Measurements from ENCODE around the gene DSG2. TPM values are rescaled to one million over a fixed set of nuclear protein-coding genes. Genes with fewer than 3 reads are reported as not detected.

DSG2 gene
- total RNA-seq, 1 experiment from 2014 or later, result 12.1 TPM

DNA sequence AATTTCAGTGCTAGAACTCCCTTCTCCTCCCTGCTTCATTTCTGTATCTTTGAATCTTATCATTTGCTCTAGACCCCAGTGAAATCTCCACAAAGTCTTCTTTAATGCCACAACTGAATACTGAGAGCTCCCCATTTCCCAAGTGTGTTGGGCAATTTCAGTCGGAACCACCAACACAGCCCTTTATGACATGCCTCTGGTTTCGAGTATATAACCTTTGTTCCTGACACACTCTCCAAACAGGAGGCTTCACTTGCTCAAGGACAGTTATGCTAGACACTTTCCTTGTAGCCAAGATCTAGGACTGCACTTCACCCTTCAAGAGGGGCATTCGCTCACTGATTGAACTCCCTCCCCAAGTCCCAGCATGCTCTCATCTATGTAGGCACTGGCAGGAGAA lies 75.1 kb downstream of the DSG2 start:
- Histone ChIP-seq H3K4me3 (ENCODE audit: low read depth in 2 of 2, low read length in 2 of 2) (no peak overlapping the region), H3K36me3 (ENCODE audit: control insufficient read depth, insufficient read depth, low read length) (no peaks in the 10 kb centered on the region), H3K9me3 (ENCODE audit: control insufficient read depth, insufficient read depth, low read depth, low read length) (no peaks in the 10 kb centered on the region), H3K27me3 (ENCODE audit: control insufficient read depth, insufficient read depth, low read length) (no peaks in the 10 kb centered on the region), H3K27ac (ENCODE audit: low read length) (no peak overlapping the region), H3K4me1 (ENCODE audit: control insufficient read depth, insufficient read depth, low read length) (no peaks in the 10 kb centered on the region)
- intact Hi-C loops (cut with micrococcal nuclease; ENCODE audit: unreplicated experiment), result no loop called here
- ATAC-seq (no peak), DNase-seq (ENCODE audit: low read depth, low spot score) (no peak)
- no TSS peak for BruUV-seq (replicated peaks)
- ChIA-PET CTCF (no interaction called here), POLR2A (no interaction called here)
- in situ Hi-C loops (cut with HindIII; ENCODE audit: low pct_unique_long_range_greater_than_20kb, low sequenced_read_pairs), result no loop called here
- TF ChIP-seq, protein P1, sequence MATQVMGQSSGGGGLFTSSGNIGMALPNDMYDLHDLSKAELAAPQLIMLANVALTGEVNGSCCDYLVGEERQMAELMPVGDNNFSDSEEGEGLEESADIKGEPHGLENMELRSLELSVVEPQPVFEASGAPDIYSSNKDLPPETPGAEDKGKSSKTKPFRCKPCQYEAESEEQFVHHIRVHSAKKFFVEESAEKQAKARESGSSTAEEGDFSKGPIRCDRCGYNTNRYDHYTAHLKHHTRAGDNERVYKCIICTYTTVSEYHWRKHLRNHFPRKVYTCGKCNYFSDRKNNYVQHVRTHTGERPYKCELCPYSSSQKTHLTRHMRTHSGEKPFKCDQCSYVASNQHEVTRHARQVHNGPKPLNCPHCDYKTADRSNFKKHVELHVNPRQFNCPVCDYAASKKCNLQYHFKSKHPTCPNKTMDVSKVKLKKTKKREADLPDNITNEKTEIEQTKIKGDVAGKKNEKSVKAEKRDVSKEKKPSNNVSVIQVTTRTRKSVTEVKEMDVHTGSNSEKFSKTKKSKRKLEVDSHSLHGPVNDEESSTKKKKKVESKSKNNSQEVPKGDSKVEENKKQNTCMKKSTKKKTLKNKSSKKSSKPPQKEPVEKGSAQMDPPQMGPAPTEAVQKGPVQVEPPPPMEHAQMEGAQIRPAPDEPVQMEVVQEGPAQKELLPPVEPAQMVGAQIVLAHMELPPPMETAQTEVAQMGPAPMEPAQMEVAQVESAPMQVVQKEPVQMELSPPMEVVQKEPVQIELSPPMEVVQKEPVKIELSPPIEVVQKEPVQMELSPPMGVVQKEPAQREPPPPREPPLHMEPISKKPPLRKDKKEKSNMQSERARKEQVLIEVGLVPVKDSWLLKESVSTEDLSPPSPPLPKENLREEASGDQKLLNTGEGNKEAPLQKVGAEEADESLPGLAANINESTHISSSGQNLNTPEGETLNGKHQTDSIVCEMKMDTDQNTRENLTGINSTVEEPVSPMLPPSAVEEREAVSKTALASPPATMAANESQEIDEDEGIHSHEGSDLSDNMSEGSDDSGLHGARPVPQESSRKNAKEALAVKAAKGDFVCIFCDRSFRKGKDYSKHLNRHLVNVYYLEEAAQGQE (IDR thresholded peaks at IDR 0.05; ENCODE audit: insufficient read depth in 1 of 2, low read depth in 2 of 2, low read length in 1 of 2), result no peak
- TF ChIP-seq POLR2AphosphoS5 (IDR thresholded peaks at IDR 0.05; ENCODE audit: low read depth, low read length) (no peak), TCF7L2 (IDR thresholded peaks at IDR 0.05; ENCODE audit: low read depth, low read length) (no peak), SIN3A (IDR thresholded peaks at IDR 0.05; ENCODE audit: borderline replicate concordance, insufficient read depth, low read depth, low read length) (no peak)
- TF ChIP-seq, protein P2, sequence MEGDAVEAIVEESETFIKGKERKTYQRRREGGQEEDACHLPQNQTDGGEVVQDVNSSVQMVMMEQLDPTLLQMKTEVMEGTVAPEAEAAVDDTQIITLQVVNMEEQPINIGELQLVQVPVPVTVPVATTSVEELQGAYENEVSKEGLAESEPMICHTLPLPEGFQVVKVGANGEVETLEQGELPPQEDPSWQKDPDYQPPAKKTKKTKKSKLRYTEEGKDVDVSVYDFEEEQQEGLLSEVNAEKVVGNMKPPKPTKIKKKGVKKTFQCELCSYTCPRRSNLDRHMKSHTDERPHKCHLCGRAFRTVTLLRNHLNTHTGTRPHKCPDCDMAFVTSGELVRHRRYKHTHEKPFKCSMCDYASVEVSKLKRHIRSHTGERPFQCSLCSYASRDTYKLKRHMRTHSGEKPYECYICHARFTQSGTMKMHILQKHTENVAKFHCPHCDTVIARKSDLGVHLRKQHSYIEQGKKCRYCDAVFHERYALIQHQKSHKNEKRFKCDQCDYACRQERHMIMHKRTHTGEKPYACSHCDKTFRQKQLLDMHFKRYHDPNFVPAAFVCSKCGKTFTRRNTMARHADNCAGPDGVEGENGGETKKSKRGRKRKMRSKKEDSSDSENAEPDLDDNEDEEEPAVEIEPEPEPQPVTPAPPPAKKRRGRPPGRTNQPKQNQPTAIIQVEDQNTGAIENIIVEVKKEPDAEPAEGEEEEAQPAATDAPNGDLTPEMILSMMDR (IDR thresholded peaks at IDR 0.05), result no peak

DNA sequence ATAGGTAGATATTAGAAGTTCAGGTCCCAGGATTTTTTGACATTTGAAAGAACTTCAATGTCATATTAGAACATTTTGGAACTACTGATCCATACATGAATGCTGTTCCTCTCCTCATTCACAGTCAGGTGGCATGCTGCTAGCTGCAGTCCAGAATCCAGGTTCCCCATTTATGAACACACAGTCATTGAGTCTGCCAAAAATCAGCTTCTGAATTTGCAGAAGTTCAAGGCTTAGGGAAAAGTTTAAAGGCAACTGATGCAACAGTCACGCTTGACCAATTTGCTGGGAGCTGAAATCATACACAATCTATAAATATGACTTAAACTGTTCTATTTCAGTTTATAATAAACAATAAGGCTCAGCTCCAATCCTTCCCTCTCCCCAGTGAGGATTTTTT lies 76.4 kb downstream of the DSG2 start:
- in situ Hi-C loops (cut with HindIII; ENCODE audit: low pct_unique_long_range_greater_than_20kb, low sequenced_read_pairs), result no loop called here
- CTCF ChIA-PET, result no interaction called here

More for the DNA sequence above, 76.4 kb downstream of the DSG2 start:
- ATAC-seq (no peak), DNase-seq (ENCODE audit: low read depth, low spot score) (no peak)
- Histone ChIP-seq H3K27me3 (ENCODE audit: control insufficient read depth, insufficient read depth, low read length) (no peaks in the 10 kb centered on the region), H3K36me3 (ENCODE audit: control insufficient read depth, insufficient read depth, low read length) (no peaks in the 10 kb centered on the region), H3K4me1 (ENCODE audit: control insufficient read depth, insufficient read depth, low read length) (no peaks in the 10 kb centered on the region), H3K4me3 (ENCODE audit: low read depth in 2 of 2, low read length in 2 of 2) (no peak overlapping the region), H3K9me3 (ENCODE audit: control insufficient read depth, insufficient read depth, low read depth, low read length) (no peaks in the 10 kb centered on the region), H3K27ac (ENCODE audit: low read length) (no peak overlapping the region)
- intact Hi-C loops (cut with micrococcal nuclease; ENCODE audit: unreplicated experiment), result no loop called here
- POLR2A ChIA-PET, result no interaction called here
- TF ChIP-seq TCF7L2 (IDR thresholded peaks at IDR 0.05; ENCODE audit: low read depth, low read length) (no peak), POLR2AphosphoS5 (IDR thresholded peaks at IDR 0.05; ENCODE audit: low read depth, low read length) (no peak), SIN3A (IDR thresholded peaks at IDR 0.05; ENCODE audit: borderline replicate concordance, insufficient read depth, low read depth, low read length) (no peak)
- TF ChIP-seq, protein P2 (IDR thresholded peaks at IDR 0.05), result no peak
- TF ChIP-seq, protein P1 (IDR thresholded peaks at IDR 0.05; ENCODE audit: insufficient read depth in 1 of 2, low read depth in 2 of 2, low read length in 1 of 2), result no peak
- no TSS peak for BruUV-seq (replicated peaks)

Measured in Panc1 (cell line).